ENCODE data around the gene BANP.
"Not testable (repeated sequence)": the region's sequence is repeated elsewhere in the genome, so short reads cannot be mapped to it uniquely, and the experiment has no call there.

Gene BANP

GRCh38 chr16:88104363-88104762 lies 153.1 kb downstream of the BANP start:
- not testable (repeated sequence) for DNase-seq (ENCODE audit: low read depth)

GRCh38 chr16:88105574-88106140 lies 154.4 kb downstream of the BANP start:
- not testable (repeated sequence) for DNase-seq (ENCODE audit: low read depth)

- DNase-seq (ENCODE audit: low read depth) = not testable (repeated sequence)
Measured at GRCh38 chr16:88106566-88106965, 155.3 kb downstream of the BANP start.

GRCh38 chr16:88108762-88109161 lies 157.5 kb downstream of the BANP start:
- DNase-seq (ENCODE audit: low read depth) = no peak

GRCh38 chr16:88109726-88110621 lies 158.7 kb downstream of the BANP start:
- not testable (repeated sequence) for DNase-seq (ENCODE audit: low read depth)

GRCh38 chr16:88110875-88111494 lies 159.8 kb downstream of the BANP start:
- not testable (repeated sequence) for DNase-seq (ENCODE audit: low read depth)

- DNase-seq (ENCODE audit: low read depth) = not testable (repeated sequence)
Measured at GRCh38 chr16:88111976-88112375, 160.7 kb downstream of the BANP start.

- DNase-seq (ENCODE audit: low read depth) = no peak
Measured at GRCh38 chr16:88113545-88114045, 162.4 kb downstream of the BANP start.

- DNase-seq (ENCODE audit: low read depth) = not testable (repeated sequence)
Measured at GRCh38 chr16:88114541-88115228, 163.5 kb downstream of the BANP start.

- no peak for DNase-seq (ENCODE audit: low read depth)
Measured at GRCh38 chr16:88116121-88116520, 164.9 kb downstream of the BANP start.

- no peak for DNase-seq (ENCODE audit: low read depth)
Measured at GRCh38 chr16:88117476-88117868, 166.2 kb downstream of the BANP start.

GRCh38 chr16:88118376-88118775 lies 167.1 kb downstream of the BANP start:
- DNase-seq (ENCODE audit: low read depth) = no peak

- DNase-seq (ENCODE audit: low read depth) = not testable (repeated sequence)
Measured at GRCh38 chr16:88118852-88119741, 167.9 kb downstream of the BANP start.

GRCh38 chr16:88119881-88120751 lies 168.9 kb downstream of the BANP start:
- not testable (repeated sequence) for DNase-seq (ENCODE audit: low read depth)

- no peak for DNase-seq (ENCODE audit: low read depth)
Measured at GRCh38 chr16:88120812-88121211, 169.6 kb downstream of the BANP start.

- not testable (repeated sequence) for DNase-seq (ENCODE audit: low read depth)
Measured at GRCh38 chr16:88121391-88121790, 170.2 kb downstream of the BANP start.

GRCh38 chr16:88121886-88122580 lies 170.8 kb downstream of the BANP start:
- no peak for DNase-seq (ENCODE audit: low read depth)

All from activated T-helper 1 cell treated with Interleukin-2 at 50 U/mL for 16 hours (primary cell).